ENCODE data around the gene PDLIM3.
"Not testable (repeated sequence)": the region's sequence is repeated elsewhere in the genome, so short reads cannot be mapped to it uniquely, and the experiment has no call there.

Gene PDLIM3

DNA sequence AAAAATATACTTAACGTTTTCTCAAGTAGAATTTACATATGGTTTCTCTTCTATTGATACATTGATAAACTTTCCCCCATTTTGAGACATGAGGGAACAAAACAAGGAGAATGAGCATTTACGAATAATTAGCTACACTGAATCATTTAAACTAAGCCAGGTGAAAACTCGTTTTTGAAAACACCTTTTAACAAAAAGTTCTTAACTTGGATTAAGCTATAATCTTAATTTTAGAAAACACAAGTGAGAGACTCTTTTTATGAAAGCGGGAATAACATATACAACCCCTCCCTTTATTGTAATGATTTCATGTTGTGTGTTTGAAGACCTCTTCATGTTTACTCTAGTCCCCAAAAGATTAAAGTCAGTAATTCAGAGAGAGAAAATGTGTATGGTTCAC, 20.1 kb downstream of the PDLIM3 start:
- DNase-seq, result no peak

- DNase-seq, result no peak
Observed at GRCh38 chr4:185514182-185514697, 21.1 kb downstream of the PDLIM3 start.

DNA sequence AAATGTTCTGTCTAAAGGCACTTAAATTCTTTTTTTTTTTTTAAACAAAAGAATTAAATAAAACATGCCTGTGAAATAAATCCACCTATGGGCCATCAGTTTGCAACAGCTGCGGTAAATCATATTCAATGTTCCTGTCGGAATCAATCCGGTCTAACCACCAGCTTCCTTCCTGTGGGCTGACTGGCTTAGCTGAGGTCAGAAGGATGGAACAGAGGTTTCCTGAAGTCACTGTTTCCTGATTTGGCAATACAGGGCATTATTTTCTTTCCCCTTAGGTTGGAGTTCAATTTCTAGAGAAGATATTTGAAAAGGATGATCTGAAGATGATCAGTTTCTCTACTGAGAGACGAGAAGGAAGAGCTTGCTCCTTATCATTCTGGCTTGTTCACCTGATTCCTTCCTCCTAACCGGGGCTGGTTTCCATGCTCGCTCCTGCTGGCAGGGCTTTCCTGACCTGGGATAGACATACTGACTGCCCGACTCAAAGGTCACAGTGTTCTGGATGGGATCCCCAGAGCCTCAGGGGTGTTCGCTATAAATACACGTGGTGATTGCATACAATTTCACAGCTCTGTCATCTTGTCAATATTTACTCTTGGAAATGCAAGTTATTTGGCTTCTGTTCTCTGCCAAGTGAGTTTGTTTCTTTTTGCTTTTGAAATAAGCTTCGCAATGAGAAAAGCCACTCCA, 21.7 kb downstream of the PDLIM3 start:
- no peak for DNase-seq

GRCh38 chr4:185512516-185512915, 22.8 kb downstream of the PDLIM3 start:
- DNase-seq, result no peak

DNA sequence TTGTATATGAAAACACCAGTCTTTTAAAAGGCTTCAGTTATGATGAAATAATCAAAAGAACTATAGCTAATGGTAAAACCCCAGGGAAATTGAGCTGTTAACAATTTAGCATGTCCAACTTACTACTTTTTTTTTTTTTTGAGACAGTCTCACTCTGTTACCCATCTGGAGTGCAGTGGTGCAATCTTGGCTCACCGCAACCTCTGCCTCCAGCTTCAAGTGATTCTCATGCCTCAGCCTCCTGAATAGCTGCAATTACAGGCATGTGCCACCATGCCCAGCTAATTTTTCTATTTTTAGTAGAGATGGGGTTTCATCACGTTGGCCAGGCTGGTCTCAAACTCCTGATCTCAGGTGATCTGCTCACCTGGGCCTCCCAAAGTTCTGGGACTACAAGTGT, 24.1 kb downstream of the PDLIM3 start:
- DNase-seq, result not testable (repeated sequence)

DNA sequence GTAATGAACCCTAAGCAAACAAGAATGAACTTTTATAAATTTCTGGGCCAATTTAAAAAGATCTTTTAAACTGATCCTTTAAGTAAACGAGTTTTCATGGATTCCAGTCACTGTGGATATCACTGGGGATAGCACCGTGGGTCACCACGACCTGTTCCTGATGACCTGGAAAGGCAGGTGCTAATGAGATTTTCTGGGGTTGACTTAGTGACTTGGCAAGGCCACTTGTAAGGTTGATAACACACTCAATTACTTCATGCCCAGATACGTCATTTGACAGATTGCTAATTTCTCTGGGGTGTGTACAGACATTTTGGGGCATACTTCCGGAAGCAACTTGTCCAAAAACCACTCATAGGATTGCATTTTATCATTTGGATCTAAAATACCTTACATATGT, 24.5 kb downstream of the PDLIM3 start:
- no peak for DNase-seq

GRCh38 chr4:185508181-185508580, 27.1 kb downstream of the PDLIM3 start:
- no peak for DNase-seq

DNA sequence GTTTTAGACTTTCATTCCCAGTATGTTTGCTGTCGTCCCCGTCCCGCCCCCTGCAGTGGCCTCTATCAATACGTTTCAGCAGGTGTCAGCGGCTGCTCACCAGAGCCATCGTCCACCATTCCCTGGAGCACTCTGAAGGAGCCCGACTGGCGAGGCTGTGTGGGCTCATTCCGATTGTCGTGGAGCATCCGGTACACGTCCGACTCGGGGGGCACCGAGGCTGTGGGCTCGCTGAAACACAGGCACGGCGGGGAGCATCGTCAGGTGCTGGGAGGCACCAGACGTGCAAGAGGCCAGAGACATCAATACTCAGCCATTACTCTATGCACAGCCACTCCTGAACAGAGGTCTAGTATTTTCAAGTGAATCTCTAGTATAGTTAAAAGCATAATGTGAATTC, 28.9 kb downstream of the PDLIM3 start:
- DNase-seq, result no peak

DNA sequence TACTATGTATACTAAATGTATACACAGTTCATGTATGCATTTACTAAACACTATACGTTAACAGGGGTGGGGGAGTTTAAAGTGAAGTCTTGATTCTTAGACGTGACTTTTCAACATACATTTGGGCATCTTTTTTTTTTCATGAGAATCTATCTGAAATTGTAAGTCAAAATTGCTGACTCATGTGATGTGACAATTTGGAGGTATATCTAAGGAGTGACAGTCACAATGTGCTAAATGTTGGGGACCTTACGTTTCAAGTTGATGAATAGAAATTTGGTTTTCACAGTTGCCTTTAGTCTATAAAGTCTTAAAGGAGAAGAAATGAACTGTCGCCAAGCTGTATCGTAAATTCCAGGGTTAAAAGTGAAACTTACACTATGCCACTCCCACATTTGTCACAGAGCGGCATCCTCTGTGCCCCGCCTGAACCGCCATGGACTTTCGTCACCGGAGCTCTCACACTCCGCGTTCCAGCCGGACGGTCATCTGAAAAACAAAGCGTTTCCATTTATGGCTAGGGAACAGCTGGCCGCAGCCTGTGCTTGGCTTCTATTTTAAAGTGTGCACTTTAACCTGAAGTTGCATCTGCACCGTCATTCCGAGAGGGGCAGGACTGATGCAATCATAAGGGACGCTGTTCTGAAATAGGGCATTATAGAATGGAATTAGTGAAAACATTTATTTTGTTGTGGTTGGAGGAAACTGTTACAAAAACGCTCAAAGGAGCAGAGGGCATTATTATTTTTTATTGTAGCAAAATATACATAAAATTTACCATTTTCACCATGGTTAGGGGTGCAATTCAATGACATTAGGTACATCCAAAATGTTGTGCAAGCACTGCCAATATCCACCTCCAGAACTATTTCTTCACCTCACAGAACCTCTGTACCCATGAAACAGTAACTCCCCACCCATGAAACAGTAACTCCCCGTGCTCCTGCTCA, 30.9 kb downstream of the PDLIM3 start:
- no peak for DNase-seq

DNA sequence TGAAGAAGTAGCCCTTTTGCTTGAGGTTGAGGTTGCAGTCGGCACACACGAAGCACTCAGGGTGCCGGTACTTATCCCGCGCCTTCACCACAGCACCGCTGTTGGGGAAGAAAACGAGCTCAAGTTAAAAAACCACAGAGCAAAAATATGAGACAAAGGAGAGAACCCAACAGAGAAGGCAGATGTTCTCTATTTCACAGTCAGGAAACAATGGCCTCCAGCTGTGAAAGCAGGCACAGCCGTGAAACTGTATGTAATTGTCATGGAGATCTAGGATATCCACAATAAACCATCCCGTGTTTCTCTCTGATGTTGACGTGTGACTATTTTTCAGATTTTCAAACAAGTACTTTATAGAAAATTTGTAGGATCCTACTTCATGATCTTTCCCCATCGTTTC, 32.9 kb downstream of the PDLIM3 start:
- no peak for DNase-seq

GRCh38 chr4:185500576-185500975, 34.7 kb downstream of the PDLIM3 start:
- DNase-seq, result no peak

GRCh38 chr4:185500035-185500434, 35.3 kb downstream of the PDLIM3 start:
- DNase-seq, result no peak

DNA sequence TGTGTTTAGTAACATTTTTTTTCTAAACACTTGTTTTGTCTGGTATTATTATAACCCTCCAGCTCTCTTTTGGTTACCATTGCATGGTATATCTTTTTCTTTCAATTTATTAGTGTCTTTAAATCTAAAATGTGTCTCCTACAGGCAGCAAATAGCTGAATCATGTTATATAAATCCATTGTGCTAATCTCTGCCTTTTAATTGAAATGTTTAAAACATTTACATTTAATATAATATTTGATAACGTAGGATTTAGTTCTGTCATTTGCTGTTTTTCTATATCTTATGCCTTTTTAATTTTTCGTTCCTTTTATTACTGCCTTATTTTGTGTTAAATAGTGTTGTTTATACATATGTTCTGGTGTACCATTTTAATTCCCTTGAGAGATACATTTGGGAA, 46.7 kb downstream of the PDLIM3 start:
- no peak for DNase-seq

- DNase-seq, result no peak
Observed at GRCh38 chr4:185481401-185481800, 53.9 kb downstream of the PDLIM3 start.

DNA sequence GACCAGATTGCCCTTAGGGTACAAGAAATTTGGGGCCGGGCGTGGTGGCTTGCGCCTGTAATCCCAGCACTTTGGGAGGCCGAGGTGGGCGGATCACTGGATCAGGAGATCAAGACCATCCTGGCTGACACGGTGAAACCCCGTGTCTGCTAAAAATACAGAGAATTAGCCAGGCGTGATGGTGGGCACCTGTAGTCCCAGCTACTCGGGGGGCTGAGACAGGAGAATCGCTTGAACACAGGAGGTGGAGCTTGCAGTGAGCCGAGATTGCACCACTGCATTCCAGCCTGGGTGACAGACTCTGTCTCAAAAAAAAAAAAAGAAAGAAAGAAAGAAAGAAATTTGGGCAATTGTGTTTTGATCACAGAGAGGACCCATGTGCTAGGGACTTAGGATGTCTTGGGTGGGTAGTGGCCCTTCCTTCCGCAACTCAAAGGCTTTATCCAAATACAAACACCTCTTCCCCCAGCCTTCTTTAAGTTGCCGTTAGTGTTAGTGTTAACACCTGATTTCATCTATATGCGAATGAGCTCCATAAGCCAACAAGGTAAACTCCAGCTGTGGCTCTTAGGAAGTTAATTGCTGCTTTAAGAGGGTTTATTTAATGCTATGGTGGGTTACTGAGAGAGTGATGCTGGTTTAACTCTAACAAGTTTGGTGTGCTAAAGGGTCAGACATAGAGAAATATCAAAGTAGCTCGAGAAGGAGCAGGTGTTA, 55.1 kb downstream of the PDLIM3 start:
- DNase-seq, result no peak

DNA sequence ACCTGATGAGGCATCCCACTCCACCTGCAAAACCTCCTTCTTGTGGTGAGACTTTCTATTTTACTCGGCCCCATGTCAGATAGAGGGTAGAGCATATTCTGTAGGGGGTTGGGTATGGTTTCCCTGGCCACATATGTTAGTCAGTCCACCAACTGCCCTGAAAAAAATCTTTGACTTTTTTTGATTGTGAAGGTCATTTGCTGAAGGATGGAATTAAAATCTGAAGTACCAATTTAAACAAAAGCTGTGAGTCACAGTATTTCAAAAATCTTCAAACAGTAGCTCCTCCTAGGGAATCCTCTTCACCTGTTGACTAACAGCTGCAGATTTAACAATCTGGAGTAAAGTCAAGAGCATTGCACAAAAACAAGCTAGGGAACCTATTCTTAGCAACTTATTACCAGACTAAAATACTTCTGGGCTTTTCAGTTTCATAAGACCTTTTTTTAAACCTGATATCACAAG, 55.8 kb downstream of the PDLIM3 start:
- no peak for DNase-seq

- no peak for DNase-seq
Observed at GRCh38 chr4:185473247-185473646, 62.1 kb downstream of the PDLIM3 start.

DNA sequence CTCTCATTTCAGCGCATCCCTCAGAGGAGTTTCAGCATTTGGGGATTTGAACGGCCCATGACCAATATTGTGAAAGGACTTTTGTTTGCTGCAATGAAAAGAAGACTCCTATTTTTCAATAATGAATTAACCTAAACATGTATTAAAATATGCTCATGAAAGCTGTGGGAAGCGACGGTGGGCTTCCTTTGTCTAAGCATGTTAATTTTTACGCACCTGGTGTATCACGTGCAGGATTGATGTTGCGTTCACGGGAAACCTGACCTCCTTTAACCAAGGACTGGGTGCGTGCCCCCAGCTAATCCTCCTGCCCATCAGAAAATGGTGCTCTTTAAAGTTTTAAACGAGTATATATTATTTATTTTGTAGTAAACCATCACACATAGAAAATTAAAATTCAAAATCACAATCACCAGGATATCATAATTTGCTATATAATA, 63.2 kb downstream of the PDLIM3 start:
- DNase-seq, result no peak

GRCh38 chr4:185471235-185472102, 63.8 kb downstream of the PDLIM3 start, which contains the start of gene CCDC110:
Gene CCDC110 (minus strand): TSS chr4:185471733. CDS start chr4:185471683, 50 bp downstream.
- DNase-seq, result peak; percentile 86 to 89 (median 88)

GRCh38 chr4:185470501-185471195, 64.7 kb downstream of the PDLIM3 start:
- peak; percentile 8 to 42 (median 26) for DNase-seq

DNA sequence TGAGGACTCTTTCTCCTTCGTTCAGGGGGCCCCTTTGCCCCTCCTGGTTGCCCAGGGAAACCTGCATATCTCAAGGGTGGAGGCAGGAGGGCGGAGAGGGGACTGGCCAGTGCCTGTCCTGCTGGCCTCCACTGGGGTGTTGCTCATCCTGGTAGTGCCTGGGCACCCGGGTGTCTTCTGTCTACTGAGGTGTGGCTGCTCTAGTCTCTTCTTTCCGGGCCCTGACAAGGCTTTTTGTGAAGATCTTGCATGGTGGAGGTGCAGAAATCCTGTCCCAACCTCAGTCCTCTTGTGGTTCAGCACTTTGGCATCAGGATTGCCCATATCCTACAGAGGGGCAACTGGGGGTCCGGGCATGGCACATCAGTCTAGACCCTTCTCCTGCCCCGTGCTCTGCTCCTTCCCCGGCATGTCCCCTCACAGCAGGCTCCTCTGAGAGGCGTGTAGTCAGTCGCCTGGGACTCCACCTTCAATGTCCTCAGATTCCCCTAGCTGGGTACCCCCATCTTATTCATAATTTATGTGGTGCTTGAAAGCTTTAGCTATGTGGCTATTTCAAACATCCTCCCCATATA, 65.6 kb downstream of the PDLIM3 start:
- no peak for DNase-seq

All from activated CD4-positive, CD25-positive, alpha-beta regulatory T cell (primary cell).